ENCODE results near the gene ERC2.

GRCh38 chr3:56197991-56198390, 270.3 kb downstream of the ERC2 start:
- no peak for TF ChIP-seq CTCF (conservative IDR thresholded peaks at IDR 0.05 in 1 of 2, IDR thresholded peaks at IDR 0.05 in 1 of 2; ENCODE audit: extremely low read depth in 1 of 2, insufficient read depth in 1 of 2, low read depth in 1 of 2, low read length in 2 of 2)
- TF ChIP-seq EZH2 (IDR thresholded peaks at IDR 0.05; ENCODE audit: borderline replicate concordance, low read length) = no peak

Data from mammary epithelial cell (primary cell).